ENCODE measurements around the gene PMIS2. TPM values are rescaled to one million over a fixed set of nuclear protein-coding genes. Genes with fewer than 3 reads are reported as not detected.

PMIS2 gene
- total and polyA plus RNA-seq, 2 of the 8 experiments (the other 6 are each of a cell fraction or from before 2014, with no cell fraction given) = not detected

DNA sequence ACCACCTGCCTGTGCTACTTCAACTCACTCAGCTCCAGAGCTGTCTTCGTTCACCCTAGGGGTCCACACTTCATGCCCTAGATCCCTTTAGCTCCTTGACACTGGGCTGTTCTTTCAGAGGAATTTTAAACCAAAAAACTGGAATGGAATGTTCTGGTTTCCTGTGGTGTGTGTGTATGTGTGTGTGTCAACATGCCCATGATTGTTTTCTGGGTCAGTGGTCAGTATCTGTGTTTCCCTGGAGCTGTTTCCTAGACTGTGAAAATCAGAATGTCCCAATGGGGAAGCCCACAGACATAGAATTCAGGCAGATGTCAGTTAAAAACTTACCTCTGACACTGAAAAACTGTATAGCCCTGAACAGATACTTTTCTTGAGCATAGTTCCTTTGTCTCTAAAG, 1.3 kb downstream of the PMIS2 start:
- Histone ChIP-seq H3K4me3 (ENCODE audit: extremely low read depth in 1 of 4, insufficient read depth in 2 of 4, low read depth in 3 of 4, low read length in 4 of 4) (no peak overlapping the region), H3K36me3 (ENCODE audit: control insufficient read depth in 2 of 4, insufficient read depth in 4 of 4, low read length in 3 of 4) (no peaks in the 10 kb centered on the region), H3K9me3 (ENCODE audit: insufficient read depth in 2 of 2, low read depth in 1 of 2, low read length in 1 of 2) (no peaks in the 10 kb centered on the region; a peak in 1 of 4 replicates), H2AK5ac (ENCODE audit: low read depth, low read length) (no peak overlapping the region), H3K23me2 (ENCODE audit: low read depth, low read length) (no peaks in the 10 kb centered on the region), H3K27me3 (replicated peaks in 1 of 4; ENCODE audit: control insufficient read depth in 3 of 4, extremely low read depth in 1 of 4, insufficient read depth in 3 of 4, low read length in 3 of 4) (no peaks in the 10 kb centered on the region; a peak in 3 of 7 replicates), H3K14ac (ENCODE audit: insufficient read length) (no peak overlapping the region), H2BK15ac (ENCODE audit: low read length) (no peak overlapping the region), H3K23ac (ENCODE audit: insufficient read length) (no peak overlapping the region), H3K56ac (replicated peaks; ENCODE audit: insufficient read length, low read depth, low read length) (no peak overlapping the region), H2BK5ac (ENCODE audit: low read depth, low read length) (no peak overlapping the region), H3K4me1 (replicated peaks in 1 of 4; ENCODE audit: control insufficient read depth in 3 of 4, insufficient read depth in 4 of 4, low read length in 3 of 4) (no peaks in the 10 kb centered on the region), H2BK20ac (ENCODE audit: low read length) (no peak overlapping the region), H2BK120ac (replicated peaks; ENCODE audit: low read depth, low read length) (no peak overlapping the region), H4K8ac (ENCODE audit: extremely low read depth, insufficient read depth, low read length) (no peak overlapping the region), H3K79me2 (ENCODE audit: control insufficient read depth in 1 of 2, insufficient read depth in 2 of 2, low read length in 2 of 2) (no peaks in the 10 kb centered on the region), H3K4ac (replicated peaks; ENCODE audit: insufficient read length, low read depth, low read length) (no peak overlapping the region), H4K5ac (ENCODE audit: insufficient read length, low read depth, low read length) (no peak overlapping the region), H3K79me1 (ENCODE audit: low read depth, low read length) (no peaks in the 10 kb centered on the region), H2BK12ac (ENCODE audit: low read depth, low read length) (no peak overlapping the region), H3K18ac (ENCODE audit: extremely low read depth, low read length) (no peak overlapping the region), H4K91ac (replicated peaks; ENCODE audit: insufficient read length, low read length) (no peak overlapping the region), H4K20me1 (replicated peaks in 1 of 2; ENCODE audit: control insufficient read depth in 1 of 2, insufficient read depth in 2 of 2, low read length in 2 of 2) (no peaks in the 10 kb centered on the region), H3K9ac (replicated peaks in 1 of 4; ENCODE audit: extremely low read depth in 1 of 4, low read depth in 3 of 4, low read length in 3 of 4) (no peak overlapping the region), H2AFZ (ENCODE audit: low read length) (no peak overlapping the region), H3K27ac (ENCODE audit: low read depth, low read length) (no peak overlapping the region), H3K4me2 (ENCODE audit: insufficient read depth in 1 of 2, low read depth in 2 of 2, low read length in 2 of 2) (no peak overlapping the region)
- POLR2A ChIA-PET (ENCODE audit: partially characterized antibody) = interaction anchor here (1.3 to 1.6 kb wide), 3 partner anchors 17 to 77 kb away, joined by 3 to 4 read pairs (median 4); partner anchors contain the start of gene DMKN
- 73% methylated on average over 1 of the region's 1 CpG; no CpG with 5 or more reads in 1 of the 2 experiments for WGBS, 2 experiments (ENCODE audit: extremely low coverage in 1 of 2, insufficient coverage in 1 of 2, insufficient read length in 1 of 2, insufficient replicate concordance in 2 of 2, low coverage in 1 of 2, low lambda C conversion rate in 2 of 2, missing lambda C conversion rate in 1 of 2)
- FAIRE-seq (no peak), DNase-seq (ENCODE audit: low read depth in 1 of 2, low spot score in 2 of 2) (no peak)
- CTCF ChIA-PET (ENCODE audit: partially characterized antibody) = interaction anchor here (0.7 to 10.2 kb wide), 3 partner anchors 12 to 39 kb away, joined by 4 to 90 read pairs (median 65); no protein-coding TSS in a partner anchor
- no peak for TF ChIP-seq HDAC6 (IDR thresholded peaks at IDR 0.05; ENCODE audit: low read depth, low read length)
- no peak for TF ChIP-seq CHD2 (IDR thresholded peaks at IDR 0.05; ENCODE audit: low read length)
- no peak for TF ChIP-seq POU5F1 (IDR thresholded peaks at IDR 0.05; ENCODE audit: low read depth, low read length)
- TF ChIP-seq JUND (IDR thresholded peaks at IDR 0.05; ENCODE audit: low read length) = no peak
- TF ChIP-seq TBP (IDR thresholded peaks at IDR 0.05; ENCODE audit: low read depth, low read length) = no peak
- no peak for TF ChIP-seq POLR2A (IDR thresholded peaks at IDR 0.05; ENCODE audit: control extremely low read depth in 1 of 2, low read depth in 2 of 2, low read length in 2 of 2)
- TF ChIP-seq, protein P1, sequence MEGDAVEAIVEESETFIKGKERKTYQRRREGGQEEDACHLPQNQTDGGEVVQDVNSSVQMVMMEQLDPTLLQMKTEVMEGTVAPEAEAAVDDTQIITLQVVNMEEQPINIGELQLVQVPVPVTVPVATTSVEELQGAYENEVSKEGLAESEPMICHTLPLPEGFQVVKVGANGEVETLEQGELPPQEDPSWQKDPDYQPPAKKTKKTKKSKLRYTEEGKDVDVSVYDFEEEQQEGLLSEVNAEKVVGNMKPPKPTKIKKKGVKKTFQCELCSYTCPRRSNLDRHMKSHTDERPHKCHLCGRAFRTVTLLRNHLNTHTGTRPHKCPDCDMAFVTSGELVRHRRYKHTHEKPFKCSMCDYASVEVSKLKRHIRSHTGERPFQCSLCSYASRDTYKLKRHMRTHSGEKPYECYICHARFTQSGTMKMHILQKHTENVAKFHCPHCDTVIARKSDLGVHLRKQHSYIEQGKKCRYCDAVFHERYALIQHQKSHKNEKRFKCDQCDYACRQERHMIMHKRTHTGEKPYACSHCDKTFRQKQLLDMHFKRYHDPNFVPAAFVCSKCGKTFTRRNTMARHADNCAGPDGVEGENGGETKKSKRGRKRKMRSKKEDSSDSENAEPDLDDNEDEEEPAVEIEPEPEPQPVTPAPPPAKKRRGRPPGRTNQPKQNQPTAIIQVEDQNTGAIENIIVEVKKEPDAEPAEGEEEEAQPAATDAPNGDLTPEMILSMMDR (IDR thresholded peaks at IDR 0.05; ENCODE audit: control extremely low read depth in 1 of 3, insufficient read depth in 1 of 3, low read depth in 1 of 3, low read length in 3 of 3) = no peak
- TF ChIP-seq, protein P2, sequence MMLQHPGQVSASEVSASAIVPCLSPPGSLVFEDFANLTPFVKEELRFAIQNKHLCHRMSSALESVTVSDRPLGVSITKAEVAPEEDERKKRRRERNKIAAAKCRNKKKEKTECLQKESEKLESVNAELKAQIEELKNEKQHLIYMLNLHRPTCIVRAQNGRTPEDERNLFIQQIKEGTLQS (IDR thresholded peaks at IDR 0.05; ENCODE audit: insufficient read depth, low read depth, low read length) = no peak
- TF ChIP-seq CBX5 (IDR thresholded peaks at IDR 0.05; ENCODE audit: low read depth, low read length) = no peak
- TF ChIP-seq, protein P3, sequence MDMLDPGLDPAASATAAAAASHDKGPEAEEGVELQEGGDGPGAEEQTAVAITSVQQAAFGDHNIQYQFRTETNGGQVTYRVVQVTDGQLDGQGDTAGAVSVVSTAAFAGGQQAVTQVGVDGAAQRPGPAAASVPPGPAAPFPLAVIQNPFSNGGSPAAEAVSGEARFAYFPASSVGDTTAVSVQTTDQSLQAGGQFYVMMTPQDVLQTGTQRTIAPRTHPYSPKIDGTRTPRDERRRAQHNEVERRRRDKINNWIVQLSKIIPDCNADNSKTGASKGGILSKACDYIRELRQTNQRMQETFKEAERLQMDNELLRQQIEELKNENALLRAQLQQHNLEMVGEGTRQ (IDR thresholded peaks at IDR 0.05; ENCODE audit: low read length) = no peak
